Measurements from ENCODE around the gene TSPAN18.

The TSPAN18 gene

DNA sequence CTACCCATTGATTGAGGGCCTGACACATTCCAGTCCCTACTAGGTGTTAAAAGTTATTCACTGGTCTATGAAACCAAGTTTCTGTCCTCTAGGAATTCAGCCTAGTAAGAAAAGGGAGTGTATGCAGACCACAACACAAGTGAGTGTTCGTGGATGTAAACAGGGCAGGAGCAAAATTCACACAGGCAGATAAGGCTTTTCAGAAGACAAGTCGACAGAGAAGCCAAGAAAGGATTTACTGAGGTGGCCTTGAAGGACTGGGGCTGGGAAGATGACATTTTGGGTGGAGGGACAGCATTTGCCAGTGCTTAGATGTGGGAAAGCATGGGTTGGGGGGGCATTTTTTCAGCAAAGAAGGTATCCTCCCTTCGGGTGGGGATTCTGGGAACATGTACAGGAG is 76.2 kb downstream of the TSPAN18 start:
- intact Hi-C loops (cut with DNase I) = no loop called here
- no peak for DNase-seq

DNA sequence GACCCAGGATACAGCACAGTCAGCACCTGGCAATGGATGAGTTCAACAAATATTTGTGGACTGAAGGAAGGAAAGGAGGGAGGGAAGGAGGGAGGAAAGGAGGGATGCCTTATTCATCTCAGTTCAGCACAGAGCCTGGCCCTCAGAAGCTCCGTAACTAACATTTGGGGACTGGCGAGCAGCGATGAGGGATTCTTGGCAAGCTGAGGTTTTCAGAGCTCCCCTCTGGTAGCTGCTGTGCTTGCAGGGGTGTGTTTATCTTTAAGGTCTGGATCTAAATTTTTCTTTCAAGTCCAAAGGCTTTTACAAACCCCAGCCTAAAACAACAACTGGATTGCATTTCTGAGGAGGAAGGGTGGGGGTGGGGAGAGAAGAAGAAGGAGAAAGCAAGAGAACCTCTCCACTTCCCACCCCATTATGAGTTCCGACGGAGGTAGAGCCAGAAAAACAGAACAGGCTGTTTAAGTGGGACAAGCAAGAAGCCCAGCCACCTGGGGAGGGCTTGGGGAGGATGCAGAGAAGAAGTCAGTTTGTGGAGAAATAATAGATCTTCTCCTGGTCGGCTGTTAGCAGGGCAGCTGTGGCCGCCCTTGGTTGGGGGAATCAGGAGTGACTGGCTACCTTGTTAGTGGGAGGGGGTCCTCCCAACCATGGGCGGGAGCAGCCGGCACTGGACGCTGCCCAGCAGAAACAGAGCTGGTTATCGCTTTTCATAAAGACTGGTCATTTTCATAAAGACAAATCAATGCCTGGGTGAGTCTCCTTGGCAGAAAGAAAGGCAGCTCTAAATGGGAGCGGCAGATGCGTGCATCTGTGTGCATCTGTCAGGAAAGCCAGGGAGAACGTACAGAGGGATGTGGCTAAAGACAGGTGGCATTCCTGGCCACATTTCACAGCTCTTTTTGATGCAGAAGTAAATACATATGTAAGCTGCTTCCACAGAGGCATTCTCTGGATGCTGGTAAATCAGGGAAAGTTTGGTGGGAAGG is 78.0 kb downstream of the TSPAN18 start:
- DNase-seq = no peak
- intact Hi-C loops (cut with DNase I) = no loop called here

DNA sequence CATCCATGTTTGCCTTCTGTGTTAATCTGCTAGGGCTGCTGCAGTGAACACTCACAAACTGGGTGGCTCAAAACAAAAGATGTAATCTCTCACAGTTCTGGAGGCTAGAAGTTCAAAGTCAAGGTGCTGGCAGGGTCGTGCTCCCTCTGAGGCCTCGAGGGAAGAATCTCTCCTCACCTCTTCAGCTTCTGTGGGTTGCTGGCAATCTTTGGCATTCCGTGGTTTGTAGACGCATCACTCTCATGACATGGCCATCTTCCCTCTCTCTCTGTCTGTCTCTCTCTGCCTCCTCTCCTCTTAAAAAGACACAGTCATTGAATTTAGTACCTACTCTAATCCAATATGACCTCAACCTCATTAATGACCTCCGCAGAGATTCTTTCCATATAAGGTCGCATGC is 78.8 kb downstream of the TSPAN18 start:
- intact Hi-C loops (cut with DNase I) = no loop called here
- no peak for DNase-seq

DNA sequence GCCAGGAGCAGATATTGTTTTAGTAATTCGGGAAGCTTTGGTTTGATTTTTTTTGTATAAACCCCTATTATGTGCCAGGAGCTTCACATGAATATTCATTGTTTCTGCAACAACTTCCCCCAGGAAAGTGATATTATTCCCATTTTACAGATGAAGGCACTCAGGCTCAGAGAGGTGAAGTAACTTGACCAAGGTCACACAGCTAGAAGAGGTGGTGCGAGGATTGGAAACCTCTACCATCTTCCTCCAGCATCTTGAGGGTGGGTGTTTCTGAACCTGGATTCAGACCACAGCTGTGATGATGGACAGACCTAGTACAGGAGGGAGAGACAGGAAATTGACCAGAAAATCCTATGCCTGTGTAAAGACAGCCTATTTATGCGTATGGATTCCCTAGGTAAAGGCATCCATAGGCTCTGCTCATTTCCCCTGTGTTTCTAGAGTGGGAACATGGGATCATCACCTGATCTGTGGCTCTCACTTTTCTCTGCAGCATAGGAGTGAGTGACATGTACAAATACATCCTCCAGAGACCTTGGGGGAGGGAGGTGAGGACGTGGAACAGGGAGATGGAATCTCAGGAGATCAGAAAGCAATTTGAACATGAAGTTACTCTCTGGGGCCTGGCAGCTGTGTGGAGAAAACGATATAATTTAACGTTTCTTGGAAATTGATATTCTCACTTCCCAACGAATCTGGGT is 81.4 kb downstream of the TSPAN18 start:
- intact Hi-C loops (cut with DNase I) = no loop called here
- peak in 29 of 42 donors; percentile 5 to 86 (median 54) for DNase-seq

DNA sequence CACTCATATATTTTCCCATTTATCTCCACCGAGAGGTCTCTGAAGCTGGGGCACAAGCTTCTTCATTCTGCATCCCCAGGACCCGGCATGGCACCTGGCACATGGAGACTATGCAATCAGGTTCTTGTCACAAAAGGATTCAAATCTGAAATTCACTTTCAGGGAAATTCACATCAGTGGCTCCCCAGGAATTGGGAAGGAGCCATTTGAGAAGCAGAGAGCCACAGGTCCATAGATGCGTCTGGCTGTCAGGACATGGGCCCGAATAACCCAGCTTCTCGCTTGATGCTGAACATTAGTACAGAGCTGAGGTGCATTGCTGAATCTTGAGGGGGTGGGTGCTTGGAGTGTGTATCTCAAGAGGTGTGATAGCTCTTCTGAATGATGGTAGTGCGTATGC is 82.5 kb downstream of the TSPAN18 start:
- intact Hi-C loops (cut with DNase I) = no loop called here
- DNase-seq = no peak

DNA sequence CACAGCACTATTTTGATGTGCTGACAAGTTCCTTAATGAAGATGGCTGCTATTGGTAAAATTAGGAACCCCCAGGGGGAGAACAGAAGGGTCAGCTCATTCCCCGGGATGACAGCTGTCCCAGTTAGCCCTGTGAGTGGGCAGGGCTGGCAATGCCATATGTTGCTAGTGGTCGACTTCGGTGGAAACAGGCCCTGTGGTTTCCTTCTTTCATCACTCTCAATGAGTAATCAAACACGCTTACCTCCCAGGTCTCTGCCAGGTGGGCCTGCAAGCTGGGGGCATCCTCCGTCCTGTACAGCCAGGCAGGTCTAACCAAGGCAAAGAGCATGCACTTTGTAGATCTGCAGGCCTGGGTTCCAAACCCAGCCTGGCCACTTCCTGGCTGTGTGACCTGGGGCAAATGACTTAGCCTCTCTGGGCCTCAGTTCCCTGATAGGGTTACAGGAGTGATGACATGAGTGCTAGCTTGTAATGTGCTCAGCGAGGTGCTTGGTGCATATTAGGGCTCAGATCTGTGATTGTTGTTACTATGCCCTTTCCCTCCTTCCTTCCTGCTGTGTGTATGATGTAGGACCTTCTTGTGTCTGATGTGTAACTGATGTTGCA is 85.2 kb downstream of the TSPAN18 start:
- intact Hi-C loops (cut with DNase I) = no loop called here
- DNase-seq = no peak

DNA sequence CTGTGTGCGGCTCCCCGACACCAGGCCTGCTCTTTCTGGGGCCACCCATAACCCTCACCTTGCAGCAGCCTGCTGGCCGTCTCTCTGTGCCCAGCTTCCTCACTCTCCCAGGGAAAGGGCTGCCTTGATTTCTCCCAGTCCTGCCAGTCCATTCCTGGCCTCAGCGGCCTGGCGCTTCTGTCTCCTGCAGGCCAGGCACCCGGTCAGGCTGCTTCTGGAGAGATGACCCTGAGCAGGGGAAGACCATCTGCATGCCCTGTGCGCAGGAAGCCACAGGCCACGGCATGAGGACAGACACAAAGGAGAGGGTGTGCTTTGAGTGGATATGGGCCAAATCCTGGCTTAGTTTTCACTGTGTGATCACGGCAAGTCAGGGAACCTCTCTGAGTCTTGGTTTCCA is 86.2 kb downstream of the TSPAN18 start:
- intact Hi-C loops (cut with DNase I) = no loop called here
- no peak for DNase-seq

DNA sequence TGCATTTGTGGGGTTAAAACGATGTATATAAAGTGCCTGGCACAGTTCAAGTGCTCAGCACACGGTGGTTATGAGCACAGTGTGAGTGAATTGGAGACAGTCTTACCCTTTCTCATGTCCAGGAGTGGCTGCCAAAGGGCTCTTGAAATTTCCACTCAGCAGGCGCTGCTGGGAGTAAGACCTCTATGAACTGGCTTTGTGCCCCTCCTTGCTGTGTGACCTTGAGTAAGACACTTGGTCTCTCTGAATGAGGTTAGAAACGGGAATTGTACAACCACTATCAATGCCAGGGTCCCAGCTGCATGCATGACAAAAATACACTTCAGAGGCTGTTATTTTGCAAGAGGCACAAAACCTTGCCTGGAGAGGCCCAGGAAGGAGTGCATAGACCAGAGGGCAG is 86.6 kb downstream of the TSPAN18 start:
- intact Hi-C loops (cut with DNase I) = no loop called here

DNA sequence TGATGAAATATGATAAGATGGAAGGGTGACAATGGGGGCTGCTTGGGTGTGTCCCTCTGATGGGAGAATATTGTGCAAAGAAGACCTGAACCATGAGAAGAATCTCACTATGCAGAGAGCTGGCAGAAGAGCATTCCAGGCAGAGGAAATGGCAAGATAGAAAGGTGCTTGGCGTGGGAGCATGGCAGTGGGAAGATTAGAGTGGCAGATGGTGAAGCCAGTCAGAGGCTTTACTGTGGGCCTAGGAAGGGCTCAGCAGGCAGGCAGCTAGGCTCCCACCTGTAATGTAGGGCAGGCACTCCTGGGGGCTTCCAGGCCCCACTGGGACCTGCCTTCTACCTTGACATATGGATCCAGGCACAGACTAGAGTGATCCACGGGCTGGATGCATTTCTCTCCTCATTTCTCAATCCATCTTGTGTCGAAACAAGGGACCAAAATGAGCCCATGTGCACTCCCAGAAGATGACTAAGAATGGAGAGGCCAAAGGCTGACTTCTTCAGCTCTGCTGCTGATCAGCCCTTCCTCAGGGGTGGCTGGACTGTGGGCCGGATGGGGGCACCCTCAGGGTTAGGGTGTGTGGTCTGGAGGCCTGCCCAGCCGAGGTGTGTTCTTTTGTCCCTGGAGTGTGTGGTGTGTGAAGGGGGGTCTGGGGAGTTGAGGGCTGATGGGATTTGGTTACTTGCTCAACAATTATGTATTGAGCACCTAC is 88.3 kb downstream of the TSPAN18 start:
- DNase-seq = no peak
- intact Hi-C loops (cut with DNase I) = no loop called here

More for the DNA sequence above, 86.6 kb downstream of the TSPAN18 start:
- no peak for DNase-seq

DNA sequence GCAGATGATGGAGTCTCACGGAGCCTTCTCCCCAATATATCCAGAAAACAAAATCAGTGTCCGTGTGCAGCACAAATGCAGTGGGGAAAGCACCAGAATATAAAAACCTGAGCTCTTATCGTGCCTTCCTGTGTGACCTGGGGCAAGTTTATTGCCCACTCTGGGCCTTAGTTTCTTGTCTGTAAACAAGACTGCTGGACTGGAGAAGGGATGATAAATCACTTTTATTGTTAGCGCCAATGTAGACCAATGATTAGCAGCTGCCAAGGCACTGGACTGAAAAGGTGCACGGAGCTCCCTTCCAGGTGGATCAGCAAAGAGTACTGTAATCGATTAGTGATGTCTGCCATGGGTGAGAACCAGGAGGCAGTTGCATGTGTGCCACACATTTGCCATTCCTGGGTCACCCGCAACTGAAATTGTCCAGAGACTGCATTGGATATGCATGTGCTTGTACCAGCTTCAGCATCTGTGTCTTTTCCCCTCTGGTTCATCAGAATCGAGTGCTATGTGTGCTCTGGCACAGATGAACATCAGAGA is 89.2 kb downstream of the TSPAN18 start:
- intact Hi-C loops (cut with DNase I) = no loop called here

DNA sequence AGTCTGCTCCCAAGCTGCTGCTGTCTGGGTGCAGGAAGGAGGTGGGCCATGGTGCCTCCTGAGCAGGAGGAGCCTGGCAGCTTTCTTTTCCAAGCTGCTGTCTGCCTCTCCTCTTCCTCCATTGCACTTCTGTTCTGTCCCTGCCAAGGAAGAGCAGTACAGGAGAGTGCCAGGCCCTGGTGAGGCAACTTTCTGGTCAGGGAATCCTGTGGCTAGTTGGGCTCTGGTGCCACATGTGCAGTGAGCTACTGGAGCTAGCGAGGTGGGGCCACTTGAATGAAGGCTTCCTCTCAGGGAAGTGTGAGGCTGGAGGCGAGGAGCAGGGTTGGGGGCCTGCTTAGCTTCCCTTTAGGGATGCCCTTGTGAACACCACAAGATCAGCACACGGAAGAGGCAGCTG is 90.0 kb downstream of the TSPAN18 start:
- DNase-seq = no peak
- intact Hi-C loops (cut with DNase I) = no loop called here

More for the DNA sequence above, 89.2 kb downstream of the TSPAN18 start:
- no peak for DNase-seq

DNA sequence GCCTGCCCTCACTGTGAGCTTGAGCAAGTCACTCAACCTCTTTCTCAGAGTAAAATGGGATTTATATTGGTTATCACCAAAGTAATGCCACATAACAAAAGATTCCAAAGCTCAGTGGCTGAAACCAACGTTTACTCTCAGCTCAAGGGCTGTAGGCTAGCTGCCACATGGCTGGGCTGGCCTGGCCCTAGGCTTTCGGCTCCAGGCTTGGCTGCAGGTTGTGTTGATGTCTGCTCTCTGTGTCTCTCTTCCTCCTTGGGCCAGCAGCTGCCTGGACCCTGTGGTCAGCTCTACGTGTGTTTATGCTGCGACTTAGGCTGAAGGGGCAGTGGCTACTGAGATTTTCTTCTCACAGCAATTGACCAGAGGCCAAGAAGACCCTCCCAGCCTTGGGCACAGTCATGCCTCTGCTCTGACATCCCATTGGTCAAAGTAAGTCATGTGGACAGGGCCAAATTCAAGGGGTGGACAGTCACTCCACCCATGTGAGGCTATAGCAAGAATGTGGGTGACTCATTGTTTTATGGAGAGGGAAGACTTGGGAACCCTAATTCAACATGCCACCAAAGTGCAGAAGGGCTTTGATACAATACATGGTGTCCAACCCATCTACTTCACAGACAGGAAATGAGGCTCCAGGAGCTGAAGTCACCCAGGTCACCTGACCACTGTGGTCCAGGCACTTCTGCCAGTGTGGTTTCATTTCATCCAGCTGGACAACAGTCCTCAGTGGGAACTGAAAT is 90.6 kb downstream of the TSPAN18 start:
- no peak for DNase-seq
- intact Hi-C loops (cut with DNase I) = no loop called here

DNA sequence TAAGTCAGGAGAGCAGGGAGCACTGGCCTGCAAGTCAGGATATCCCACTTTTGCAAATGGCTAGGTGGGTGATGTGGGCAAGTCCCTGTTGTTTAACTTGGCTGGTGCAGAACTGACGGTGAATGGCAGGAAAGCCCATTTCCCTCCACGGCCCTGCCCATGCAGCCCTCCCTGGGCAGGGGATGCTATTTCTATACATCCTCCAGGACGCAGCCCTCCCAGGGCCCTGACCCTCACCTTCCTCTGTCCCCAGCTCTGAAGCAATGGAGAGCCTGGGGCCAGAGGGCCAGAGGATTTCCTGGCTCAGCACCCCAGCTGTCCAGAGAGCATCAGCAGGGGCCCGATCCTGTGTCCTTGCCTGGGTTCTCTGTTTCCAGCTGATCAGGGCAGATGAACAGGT is 91.3 kb downstream of the TSPAN18 start:
- intact Hi-C loops (cut with DNase I) = no loop called here
- no peak for DNase-seq

DNA sequence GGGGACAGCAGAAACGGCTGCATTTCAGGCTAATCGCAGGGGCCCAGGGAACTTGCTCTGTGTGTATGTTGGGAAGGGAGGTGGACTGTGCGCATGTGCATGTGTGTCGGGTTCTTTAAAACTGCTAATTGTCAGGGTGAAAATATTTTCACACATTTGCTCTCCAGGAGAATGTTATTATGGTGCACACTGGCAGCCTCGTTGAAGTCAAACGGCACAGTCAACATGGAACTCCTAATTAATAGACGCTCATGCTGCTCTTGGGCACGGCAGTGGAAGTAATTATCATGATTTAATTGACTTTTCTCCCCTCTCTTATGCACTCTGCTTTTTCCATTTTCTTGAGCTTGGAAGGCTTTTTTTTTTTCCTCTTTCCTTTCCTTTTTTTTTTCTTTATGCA is 92.6 kb downstream of the TSPAN18 start:
- intact Hi-C loops (cut with DNase I) = no loop called here
- DNase-seq = no peak

DNA sequence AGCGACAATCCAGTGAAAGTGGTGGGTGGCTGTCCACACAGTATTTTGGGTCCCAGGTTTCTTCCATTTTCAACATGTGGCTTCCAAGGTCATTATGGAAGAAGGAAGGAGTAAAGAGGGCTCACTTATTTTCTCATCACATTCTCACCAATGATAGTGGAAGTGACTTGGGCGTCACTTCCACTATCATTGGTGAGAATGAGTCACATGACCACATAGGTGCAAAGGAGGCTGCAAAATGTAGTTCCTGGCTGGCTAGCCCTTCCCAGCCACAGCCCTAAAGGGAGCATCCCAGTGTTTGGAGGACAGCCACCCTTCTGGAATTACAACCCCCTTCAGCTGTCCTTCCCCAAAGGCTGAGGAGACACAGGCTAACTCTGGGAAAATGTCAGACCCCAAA is 95.6 kb downstream of the TSPAN18 start:
- DNase-seq = no peak
- intact Hi-C loops (cut with DNase I) = no loop called here

DNA sequence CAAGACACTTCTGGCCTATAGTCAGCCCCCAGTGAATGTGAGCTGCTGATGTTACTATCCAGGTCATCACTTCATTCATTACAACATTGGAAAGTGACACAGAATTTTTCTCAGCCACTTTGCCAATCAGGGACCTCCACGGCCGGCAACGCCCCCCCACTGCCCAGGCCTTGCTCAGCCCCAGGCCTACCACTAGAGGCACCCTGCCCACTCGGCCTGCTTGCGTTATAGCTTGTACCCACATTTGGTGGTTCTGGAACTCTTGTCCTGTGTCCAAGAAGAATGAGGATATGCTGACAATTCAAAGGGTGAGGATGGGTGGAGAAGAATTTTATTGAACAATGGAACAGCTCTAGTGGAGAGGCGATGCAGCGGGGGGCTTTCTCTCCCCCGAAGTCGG is 96.2 kb downstream of the TSPAN18 start:
- intact Hi-C loops (cut with DNase I) = no loop called here
- no peak for DNase-seq

DNA sequence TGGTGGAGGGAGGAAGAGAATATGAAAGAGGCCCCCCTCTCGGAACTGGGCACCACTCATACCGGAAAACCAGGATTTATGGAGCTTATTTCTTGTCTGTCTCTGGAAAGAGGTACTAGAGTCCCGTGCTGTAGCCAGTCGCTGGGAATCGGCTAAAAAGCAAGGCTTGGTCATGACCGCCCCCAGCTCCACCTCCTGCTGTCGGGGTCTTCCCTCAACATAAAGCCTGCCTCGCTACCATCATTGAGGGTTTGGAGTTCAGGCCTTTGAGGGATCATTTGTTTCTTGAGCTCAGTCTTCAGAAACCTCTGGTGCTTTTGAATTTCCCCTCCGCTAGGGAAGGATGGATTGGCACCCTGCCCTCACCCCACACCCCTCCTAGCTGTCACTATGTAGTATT is 97.1 kb downstream of the TSPAN18 start:
- DNase-seq = no peak

DNA sequence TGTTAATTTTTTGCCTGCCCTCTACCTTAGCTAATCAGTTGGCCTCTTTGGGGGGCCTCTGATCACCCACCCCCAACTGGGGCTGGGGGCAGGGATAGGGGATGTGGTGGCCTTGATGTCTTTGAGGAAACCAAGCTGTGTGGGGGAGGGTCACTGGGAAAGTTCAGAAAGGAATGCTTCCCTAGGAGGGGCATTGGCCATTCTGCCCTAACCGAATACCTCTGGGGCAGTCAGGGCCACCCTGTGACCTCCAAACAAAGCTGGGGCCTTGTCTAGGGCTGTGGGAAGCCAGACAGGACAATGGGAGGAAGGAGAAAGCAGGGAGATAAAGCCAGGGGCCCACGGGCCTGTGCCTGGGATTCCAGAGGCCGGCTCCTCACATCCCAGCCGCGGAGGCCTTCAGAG is 97.5 kb downstream of the TSPAN18 start:
- DNase-seq = no peak
- intact Hi-C loops (cut with DNase I) = no loop called here

More for the DNA sequence above, 97.1 kb downstream of the TSPAN18 start:
- intact Hi-C loops (cut with DNase I) = no loop called here

All from head of caudate nucleus (tissue), 42 donors.